ENCODE measurements around the gene DEFB124. TPM values are rescaled to one million over a fixed set of nuclear protein-coding genes. Genes with fewer than 3 reads are reported as not detected.

The DEFB124 gene
- total RNA-seq, 4 donors from 2014 or later: not detected

DNA sequence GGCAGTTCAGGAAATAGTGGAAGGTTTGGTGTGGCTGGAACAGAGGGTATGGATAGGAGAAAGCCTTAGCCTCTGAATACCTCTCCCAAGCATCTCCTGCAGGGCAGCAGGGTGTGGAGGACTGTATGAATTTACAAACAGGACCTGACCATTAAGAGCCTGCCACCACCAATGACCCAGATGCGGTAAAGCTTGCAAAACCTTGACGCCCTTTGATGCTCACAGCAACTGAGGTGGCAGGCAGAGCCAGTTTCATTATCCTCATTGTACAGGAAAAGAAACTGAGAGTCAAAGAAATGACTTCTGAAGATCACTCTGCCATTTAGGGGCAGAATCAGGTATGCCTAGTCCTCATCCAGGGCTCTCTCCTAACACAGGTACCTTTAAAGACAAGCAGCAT, 41.7 kb upstream of the DEFB124 start:
- Histone ChIP-seq H3K27me3 (no peaks in the 10 kb centered on the region), H3K36me3 (no peaks in the 10 kb centered on the region), H3K4me3 (peak overlapping the region; percentile 97), H3K4me1 (peaks cover 37% of the 10 kb centered on the region), H3K27ac (peak overlapping the region; percentile 3), H3K9me3 (no peaks in the 10 kb centered on the region)
- TF ChIP-seq EP300 (IDR thresholded peaks at IDR 0.05): no peak
- TF ChIP-seq CTCF (IDR thresholded peaks at IDR 0.05): no peak
- TF ChIP-seq POLR2AphosphoS5 (IDR thresholded peaks at IDR 0.05): no peak
- TF ChIP-seq POLR2A (IDR thresholded peaks at IDR 0.05): no peak
- DNase-seq (ENCODE audit: low spot score in 2 of 2): no peak
- 77% methylated on average over 2 of the region's 2 CpGs for WGBS

GRCh38 chr20:31516166-31516565, 41.2 kb upstream of the DEFB124 start:
- H3K9me3 ChIP-seq: no peaks in the 10 kb centered on the region
- peaks cover 37% of the 10 kb centered on the region for H3K4me1 ChIP-seq
- H3K27me3 ChIP-seq: no peaks in the 10 kb centered on the region
- TF ChIP-seq CTCF (IDR thresholded peaks at IDR 0.05): no peak
- no peak for TF ChIP-seq POLR2AphosphoS5 (IDR thresholded peaks at IDR 0.05)
- no peak for TF ChIP-seq POLR2A (IDR thresholded peaks at IDR 0.05)
- TF ChIP-seq EP300 (IDR thresholded peaks at IDR 0.05): no peak
- no peaks in the 10 kb centered on the region for H3K36me3 ChIP-seq
- peak overlapping the region; percentile 97 for H3K4me3 ChIP-seq
- 92% methylated on average over 4 of the region's 4 CpGs for WGBS
- H3K27ac ChIP-seq: no peak overlapping the region
- no peak for DNase-seq (ENCODE audit: low spot score in 2 of 2)

DNA sequence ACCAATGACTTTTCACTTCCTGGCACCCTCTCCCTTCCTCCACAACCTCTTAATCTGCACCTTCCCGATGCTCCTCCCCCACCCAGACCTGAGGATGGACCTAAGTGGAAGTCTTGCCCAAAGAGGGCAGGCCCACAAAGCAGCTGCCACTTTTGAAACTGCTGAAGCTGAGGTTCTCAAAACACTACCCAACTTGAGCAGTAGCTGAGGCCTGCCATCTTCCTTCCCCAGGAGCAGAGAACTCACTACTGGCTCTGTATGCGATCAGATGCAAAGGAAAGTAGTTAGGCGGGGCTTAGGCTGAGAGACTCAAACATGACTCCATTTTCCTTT, 40.8 kb upstream of the DEFB124 start:
- no peak for DNase-seq (ENCODE audit: low spot score in 2 of 2)
- Histone ChIP-seq H3K4me1 (peaks cover 37% of the 10 kb centered on the region), H3K36me3 (no peaks in the 10 kb centered on the region), H3K9me3 (no peaks in the 10 kb centered on the region), H3K27ac (no peak overlapping the region), H3K4me3 (peak overlapping the region; percentile 97), H3K27me3 (no peaks in the 10 kb centered on the region)
- WGBS: 79% methylated on average over 3 of the region's 3 CpGs
- TF ChIP-seq CTCF (IDR thresholded peaks at IDR 0.05): no peak
- no peak for TF ChIP-seq POLR2AphosphoS5 (IDR thresholded peaks at IDR 0.05)
- TF ChIP-seq POLR2A (IDR thresholded peaks at IDR 0.05): no peak
- TF ChIP-seq EP300 (IDR thresholded peaks at IDR 0.05): no peak

- Histone ChIP-seq H3K27me3 (no peaks in the 10 kb centered on the region), H3K36me3 (no peaks in the 10 kb centered on the region), H3K4me3 (peak overlapping the region; percentile 97), H3K4me1 (peaks cover 37% of the 10 kb centered on the region), H3K9me3 (no peaks in the 10 kb centered on the region), H3K27ac (peak overlapping the region; percentile 83)
- WGBS: 21% methylated on average over 4 of the region's 4 CpGs
- no peak for DNase-seq (ENCODE audit: low spot score in 2 of 2)
- TF ChIP-seq CTCF (IDR thresholded peaks at IDR 0.05) (no peak), POLR2A (IDR thresholded peaks at IDR 0.05) (no peak), POLR2AphosphoS5 (IDR thresholded peaks at IDR 0.05) (no peak)
These were observed 40.3 kb upstream of the DEFB124 start for GRCh38 chr20:31515072-31515774.

DNA sequence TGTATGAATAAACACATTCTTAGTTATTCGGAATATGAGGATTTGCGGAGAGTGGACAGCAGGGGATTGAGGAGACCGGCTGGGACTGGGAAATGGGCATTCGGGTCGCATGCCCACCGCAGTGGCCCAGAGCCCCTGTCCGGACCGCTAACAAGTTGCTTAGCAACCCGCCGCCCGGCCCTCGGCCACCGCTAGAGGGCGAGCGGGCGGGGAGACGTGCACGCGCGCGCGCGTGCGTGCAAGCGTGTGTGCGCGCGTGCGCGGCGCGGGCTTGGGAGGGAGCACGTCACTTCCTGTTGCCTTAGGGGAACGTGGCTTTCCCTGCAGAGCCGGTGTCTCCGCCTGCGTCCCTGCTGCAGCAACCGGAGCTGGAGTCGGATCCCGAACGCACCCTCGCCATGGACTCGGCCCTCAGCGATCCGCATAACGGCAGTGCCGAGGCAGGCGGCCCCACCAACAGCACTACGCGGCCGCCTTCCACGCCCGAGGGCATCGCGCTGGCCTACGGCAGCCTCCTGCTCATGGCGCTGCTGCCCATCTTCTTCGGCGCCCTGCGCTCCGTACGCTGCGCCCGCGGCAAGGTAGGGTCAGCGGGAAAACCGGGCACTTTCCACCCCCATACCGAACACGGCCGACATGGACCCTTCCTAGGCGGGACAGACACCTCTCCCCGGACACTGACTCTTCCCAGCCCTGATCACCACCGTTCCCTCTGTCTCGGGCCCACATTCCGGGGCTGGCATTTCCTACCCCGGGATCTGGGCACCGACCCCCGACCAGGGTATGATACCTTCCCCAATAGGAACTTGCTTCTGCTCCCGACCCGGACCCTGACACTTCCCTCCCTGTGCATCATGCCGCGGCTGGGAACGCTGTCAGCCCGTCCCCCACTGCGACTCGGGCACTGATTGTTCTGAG, 39.5 kb upstream of the DEFB124 start, which contains the start of gene HM13:
TSS of gene HM13 (plus strand) at position 289 of the 918 bp plus-strand sequence. CDS start at position 399, 110 bp downstream.
- peak within 1 kb of the TSS; percentile 83 for H3K27ac ChIP-seq
- H3K4me1 ChIP-seq: peaks cover 37% of the 10 kb centered on the region
- WGBS: under 1% methylated on average over 30 of the region's 86 CpGs
- DNase-seq (ENCODE audit: low spot score in 2 of 2): peak; percentile 94
- H3K4me3 ChIP-seq: peak within 1 kb of the TSS; percentile 97
- TF ChIP-seq POLR2AphosphoS5 (IDR thresholded peaks at IDR 0.05): peak in 2 of 3 donors; percentile 50 to 84
- TF ChIP-seq CTCF (IDR thresholded peaks at IDR 0.05): peak; percentile 96 to 98
- TF ChIP-seq EP300 (IDR thresholded peaks at IDR 0.05): no peak
- peak in 1 of 2 donors; percentile 50 for TF ChIP-seq POLR2A (IDR thresholded peaks at IDR 0.05)
- H3K36me3 ChIP-seq: no peaks in the 10 kb centered on the region
- H3K27me3 ChIP-seq: no peaks in the 10 kb centered on the region
- no peaks in the 10 kb centered on the region for H3K9me3 ChIP-seq

Measured in suprapubic skin (tissue), 4 donors.